ENCODE data around the gene TMCO4.

Gene TMCO4

GRCh38 chr1:19710825-19711611 lies 88.7 kb downstream of the TMCO4 start:
- no peaks in the 10 kb centered on the region for H3K9me3 ChIP-seq (ENCODE audit: control insufficient read depth in 5 of 5, low read length in 5 of 5)
- peaks cover 5 to 22% (median 10%) of the 10 kb centered on the region in 5 donors for H3K36me3 ChIP-seq (ENCODE audit: control insufficient read depth in 5 of 5, insufficient read depth in 5 of 5, low read length in 5 of 5)
- no peak overlapping the region for H3K27ac ChIP-seq (ENCODE audit: low read depth, low read length)
- peaks cover 0 to 5% (median 0%) of the 10 kb centered on the region in 5 donors for H3K4me1 ChIP-seq (ENCODE audit: control insufficient read depth in 5 of 5, insufficient read depth in 5 of 5, low read length in 5 of 5)
- no peaks in the 10 kb centered on the region for H3K27me3 ChIP-seq (ENCODE audit: control insufficient read depth in 5 of 5, insufficient read depth in 4 of 5, low read length in 5 of 5)
- H3K4me3 ChIP-seq (ENCODE audit: low read depth in 1 of 5, low read length in 5 of 5), result no peak overlapping the region
- no peak overlapping the region for H3K9ac ChIP-seq (ENCODE audit: low read length in 5 of 5)

DNA sequence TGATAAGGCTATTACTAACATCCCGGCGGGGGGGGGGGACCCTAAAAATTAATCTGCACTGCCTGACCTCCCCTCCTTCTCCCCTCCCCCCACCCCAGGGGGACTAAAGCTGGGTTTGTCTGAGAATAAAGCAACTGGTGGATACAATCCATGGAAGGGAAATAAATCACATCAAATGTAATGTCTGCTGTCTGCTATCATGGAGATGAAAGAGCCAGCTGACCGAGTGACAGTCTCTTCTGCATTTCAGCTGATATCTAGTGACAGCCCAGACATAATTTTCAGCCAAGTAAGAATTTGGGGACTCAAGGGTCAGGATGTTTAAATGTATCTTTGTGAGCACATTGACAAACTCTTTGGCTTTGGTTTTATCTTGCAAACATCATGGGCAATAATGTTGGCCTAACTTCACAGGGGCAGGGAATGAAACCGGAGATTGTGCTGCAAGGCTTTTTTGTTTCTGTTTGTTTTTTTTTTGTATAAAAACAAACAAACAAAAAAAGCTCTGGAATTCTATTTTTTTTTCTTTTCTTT lies 90.4 kb downstream of the TMCO4 start:
- Histone ChIP-seq H3K27me3 (ENCODE audit: control insufficient read depth in 5 of 5, insufficient read depth in 4 of 5, low read length in 5 of 5) (no peaks in the 10 kb centered on the region), H3K4me1 (ENCODE audit: control insufficient read depth in 5 of 5, insufficient read depth in 5 of 5, low read length in 5 of 5) (peaks cover 0 to 5% (median 4%) of the 10 kb centered on the region in 5 donors), H3K36me3 (ENCODE audit: control insufficient read depth in 5 of 5, insufficient read depth in 5 of 5, low read length in 5 of 5) (peaks cover 5 to 22% (median 10%) of the 10 kb centered on the region in 5 donors), H3K4me3 (ENCODE audit: low read depth in 1 of 5, low read length in 5 of 5) (no peak overlapping the region), H3K9me3 (ENCODE audit: control insufficient read depth in 5 of 5, low read length in 5 of 5) (no peaks in the 10 kb centered on the region), H3K9ac (ENCODE audit: low read length in 5 of 5) (no peak overlapping the region), H3K27ac (ENCODE audit: low read depth, low read length) (no peak overlapping the region)

DNA sequence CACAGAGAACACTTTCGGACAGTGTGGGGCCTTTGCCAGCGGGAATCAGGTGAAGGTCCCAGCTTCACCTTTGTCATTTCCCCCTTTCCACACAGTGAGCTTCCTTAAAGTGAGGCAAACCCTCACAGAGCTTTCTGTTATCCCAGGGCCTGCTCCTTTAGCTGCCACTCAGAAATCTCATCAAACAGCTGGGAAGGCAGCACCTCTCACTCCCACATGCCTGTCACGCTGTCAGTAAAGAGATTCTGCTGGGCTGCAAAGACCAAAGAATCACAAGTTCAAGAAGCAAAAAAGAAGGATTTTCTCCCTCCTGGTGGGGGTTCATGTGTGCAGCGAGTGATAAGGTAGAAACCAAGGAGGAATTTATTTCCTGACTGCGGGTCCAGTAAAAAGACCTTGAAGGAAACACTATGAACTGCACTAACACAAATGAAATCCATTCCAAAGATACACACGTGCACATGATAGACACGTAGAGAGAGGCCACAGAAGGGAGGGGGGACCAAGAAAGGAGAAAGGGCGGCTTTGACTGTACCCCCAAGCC lies 91.1 kb downstream of the TMCO4 start:
- Histone ChIP-seq H3K27ac (ENCODE audit: low read depth, low read length) (no peak overlapping the region), H3K36me3 (ENCODE audit: control insufficient read depth in 5 of 5, insufficient read depth in 5 of 5, low read length in 5 of 5) (peaks cover 5 to 22% (median 10%) of the 10 kb centered on the region in 5 donors), H3K27me3 (ENCODE audit: control insufficient read depth in 5 of 5, insufficient read depth in 4 of 5, low read length in 5 of 5) (no peaks in the 10 kb centered on the region), H3K9me3 (ENCODE audit: control insufficient read depth in 5 of 5, low read length in 5 of 5) (no peaks in the 10 kb centered on the region), H3K9ac (ENCODE audit: low read length in 5 of 5) (no peak overlapping the region), H3K4me3 (ENCODE audit: low read depth in 1 of 5, low read length in 5 of 5) (no peak overlapping the region), H3K4me1 (ENCODE audit: control insufficient read depth in 5 of 5, insufficient read depth in 5 of 5, low read length in 5 of 5) (peaks cover 0 to 7% (median 6%) of the 10 kb centered on the region in 5 donors)

DNA sequence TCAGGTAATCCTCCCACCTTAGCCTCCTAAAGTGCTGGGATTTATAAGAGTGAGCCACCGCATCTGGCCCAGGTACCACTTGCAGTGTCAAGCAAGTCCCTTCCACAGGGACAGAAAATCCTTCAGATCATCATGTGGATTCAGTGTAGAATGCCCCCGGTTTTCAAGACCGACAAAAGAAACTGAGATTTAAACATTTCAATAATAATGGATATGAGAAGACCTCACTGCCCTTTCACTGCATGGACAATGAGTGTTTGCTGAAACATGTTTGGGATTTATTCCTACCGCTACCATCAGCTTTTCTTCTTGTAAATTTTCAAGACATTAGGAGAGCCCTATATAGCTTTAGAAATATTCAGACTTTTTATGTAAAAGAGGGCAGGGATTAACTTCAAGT lies 93.6 kb downstream of the TMCO4 start:
- peaks cover 0 to 17% (median 5%) of the 10 kb centered on the region in 5 donors for H3K36me3 ChIP-seq (ENCODE audit: control insufficient read depth in 5 of 5, insufficient read depth in 5 of 5, low read length in 5 of 5)
- no peak overlapping the region for H3K9ac ChIP-seq (ENCODE audit: low read length in 5 of 5)
- H3K4me1 ChIP-seq (ENCODE audit: control insufficient read depth in 5 of 5, insufficient read depth in 5 of 5, low read length in 5 of 5), result peaks cover 0 to 7% (median 6%) of the 10 kb centered on the region in 5 donors
- no peaks in the 10 kb centered on the region for H3K27me3 ChIP-seq (ENCODE audit: control insufficient read depth in 5 of 5, insufficient read depth in 4 of 5, low read length in 5 of 5)
- no peak overlapping the region for H3K4me3 ChIP-seq (ENCODE audit: low read depth in 1 of 5, low read length in 5 of 5)
- H3K27ac ChIP-seq (ENCODE audit: low read depth, low read length), result no peak overlapping the region
- H3K9me3 ChIP-seq (ENCODE audit: control insufficient read depth in 5 of 5, low read length in 5 of 5), result no peaks in the 10 kb centered on the region

GRCh38 chr1:19705464-19705863 lies 94.3 kb downstream of the TMCO4 start:
- Histone ChIP-seq H3K4me3 (ENCODE audit: low read depth in 1 of 5, low read length in 5 of 5) (no peak overlapping the region), H3K9me3 (ENCODE audit: control insufficient read depth in 5 of 5, low read length in 5 of 5) (no peaks in the 10 kb centered on the region), H3K27me3 (ENCODE audit: control insufficient read depth in 5 of 5, insufficient read depth in 4 of 5, low read length in 5 of 5) (no peaks in the 10 kb centered on the region), H3K4me1 (ENCODE audit: control insufficient read depth in 5 of 5, insufficient read depth in 5 of 5, low read length in 5 of 5) (peaks cover 0 to 7% (median 6%) of the 10 kb centered on the region in 5 donors), H3K27ac (ENCODE audit: low read depth, low read length) (no peak overlapping the region), H3K9ac (ENCODE audit: low read length in 5 of 5) (no peak overlapping the region), H3K36me3 (ENCODE audit: control insufficient read depth in 5 of 5, insufficient read depth in 5 of 5, low read length in 5 of 5) (peaks cover 0 to 21% (median 9%) of the 10 kb centered on the region in 5 donors)

- peaks cover 2 to 27% (median 19%) of the 10 kb centered on the region in 5 donors for H3K36me3 ChIP-seq (ENCODE audit: control insufficient read depth in 5 of 5, insufficient read depth in 5 of 5, low read length in 5 of 5)
- no peak overlapping the region for H3K9ac ChIP-seq (ENCODE audit: low read length in 5 of 5)
- peaks cover 0 to 7% (median 6%) of the 10 kb centered on the region in 5 donors for H3K4me1 ChIP-seq (ENCODE audit: control insufficient read depth in 5 of 5, insufficient read depth in 5 of 5, low read length in 5 of 5)
- H3K27ac ChIP-seq (ENCODE audit: low read depth, low read length), result no peak overlapping the region
- H3K9me3 ChIP-seq (ENCODE audit: control insufficient read depth in 5 of 5, low read length in 5 of 5), result no peaks in the 10 kb centered on the region
- H3K4me3 ChIP-seq (ENCODE audit: low read depth in 1 of 5, low read length in 5 of 5), result no peak overlapping the region
- H3K27me3 ChIP-seq (ENCODE audit: control insufficient read depth in 5 of 5, insufficient read depth in 4 of 5, low read length in 5 of 5), result no peaks in the 10 kb centered on the region
Measured at GRCh38 chr1:19704247-19705113, 95.2 kb downstream of the TMCO4 start.

DNA sequence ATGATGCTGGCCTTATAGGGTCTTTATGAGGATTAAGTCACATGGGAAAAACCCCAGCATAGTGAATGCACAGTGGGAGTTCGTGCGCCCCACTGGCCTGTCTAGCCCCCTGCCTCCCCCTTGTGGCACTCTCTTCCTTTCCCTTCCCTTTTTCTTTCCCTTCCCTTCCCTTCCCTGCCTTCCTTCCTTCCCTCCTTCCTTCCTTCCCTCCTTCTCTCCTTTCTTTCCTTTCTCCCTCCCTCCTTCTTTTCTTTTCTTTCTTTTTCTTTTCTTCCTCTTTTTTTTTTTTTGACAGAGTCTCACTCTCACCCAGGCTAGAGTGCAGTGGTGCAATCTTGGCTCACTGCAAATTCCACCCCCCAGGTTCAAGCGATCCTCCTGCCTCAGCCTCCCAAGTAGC lies 96.4 kb downstream of the TMCO4 start:
- H3K4me3 ChIP-seq (ENCODE audit: low read depth in 1 of 5, low read length in 5 of 5), result no peak overlapping the region
- H3K27me3 ChIP-seq (ENCODE audit: control insufficient read depth in 5 of 5, insufficient read depth in 4 of 5, low read length in 5 of 5), result no peaks in the 10 kb centered on the region
- H3K36me3 ChIP-seq (ENCODE audit: control insufficient read depth in 5 of 5, insufficient read depth in 5 of 5, low read length in 5 of 5), result peaks cover 2 to 36% (median 21%) of the 10 kb centered on the region in 5 donors
- H3K9me3 ChIP-seq (ENCODE audit: control insufficient read depth in 5 of 5, low read length in 5 of 5), result no peaks in the 10 kb centered on the region
- peaks cover 0 to 7% (median 6%) of the 10 kb centered on the region in 5 donors for H3K4me1 ChIP-seq (ENCODE audit: control insufficient read depth in 5 of 5, insufficient read depth in 5 of 5, low read length in 5 of 5)
- no peak overlapping the region for H3K27ac ChIP-seq (ENCODE audit: low read depth, low read length)
- H3K9ac ChIP-seq (ENCODE audit: low read length in 5 of 5), result no peak overlapping the region

DNA sequence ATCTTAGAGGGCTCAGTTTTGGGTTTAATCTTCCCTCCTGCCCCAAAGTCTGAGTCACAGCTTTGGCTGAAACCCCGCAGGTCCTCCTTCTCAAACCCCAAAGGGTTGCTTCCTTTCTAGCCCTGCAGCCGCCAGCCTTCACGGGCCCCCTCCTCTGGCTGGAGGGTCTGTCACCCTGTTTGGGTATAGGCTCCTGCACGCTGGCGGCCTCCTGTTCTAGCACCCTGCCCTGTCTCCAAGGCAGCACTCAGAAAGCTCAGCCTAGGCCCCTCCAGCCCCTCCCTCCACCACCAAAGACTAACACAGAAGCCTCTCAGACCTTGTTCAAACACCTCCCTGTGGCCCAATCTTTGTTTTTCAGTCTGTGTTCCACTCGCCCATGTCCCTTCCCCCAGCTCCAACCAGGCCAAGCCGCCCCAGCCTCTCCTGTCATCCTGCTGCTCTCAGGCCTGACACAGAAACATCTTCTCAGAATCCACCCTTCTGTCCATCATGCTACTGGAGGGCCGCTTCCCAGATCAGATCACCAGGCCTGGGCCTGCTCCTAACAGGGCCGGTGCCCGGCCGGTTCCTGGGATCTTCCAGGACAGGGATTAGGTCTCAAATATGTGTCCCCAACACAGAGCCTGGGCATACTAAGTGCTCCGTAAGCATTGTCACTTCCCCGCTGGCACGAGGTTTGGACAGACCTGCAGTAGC lies 99.5 kb downstream of the TMCO4 start:
- Histone ChIP-seq H3K4me1 (ENCODE audit: control insufficient read depth in 5 of 5, insufficient read depth in 5 of 5, low read length in 5 of 5) (peaks cover 0 to 7% (median 6%) of the 10 kb centered on the region in 5 donors), H3K36me3 (ENCODE audit: control insufficient read depth in 5 of 5, insufficient read depth in 5 of 5, low read length in 5 of 5) (peaks cover 2 to 51% (median 33%) of the 10 kb centered on the region in 5 donors), H3K27ac (ENCODE audit: low read depth, low read length) (no peak overlapping the region), H3K4me3 (ENCODE audit: low read depth in 1 of 5, low read length in 5 of 5) (no peak overlapping the region), H3K27me3 (ENCODE audit: control insufficient read depth in 5 of 5, insufficient read depth in 4 of 5, low read length in 5 of 5) (no peaks in the 10 kb centered on the region), H3K9ac (ENCODE audit: low read length in 5 of 5) (no peak overlapping the region), H3K9me3 (ENCODE audit: control insufficient read depth in 5 of 5, low read length in 5 of 5) (no peaks in the 10 kb centered on the region)

- Histone ChIP-seq H3K4me3 (ENCODE audit: low read depth in 1 of 5, low read length in 5 of 5) (no peak overlapping the region), H3K4me1 (ENCODE audit: control insufficient read depth in 5 of 5, insufficient read depth in 5 of 5, low read length in 5 of 5) (no peaks in the 10 kb centered on the region), H3K9ac (ENCODE audit: low read length in 5 of 5) (no peak overlapping the region), H3K36me3 (ENCODE audit: control insufficient read depth in 5 of 5, insufficient read depth in 5 of 5, low read length in 5 of 5) (peaks cover 2 to 71% (median 52%) of the 10 kb centered on the region in 5 donors), H3K27ac (ENCODE audit: low read depth, low read length) (no peak overlapping the region), H3K27me3 (ENCODE audit: control insufficient read depth in 5 of 5, insufficient read depth in 4 of 5, low read length in 5 of 5) (no peaks in the 10 kb centered on the region), H3K9me3 (ENCODE audit: control insufficient read depth in 5 of 5, low read length in 5 of 5) (no peaks in the 10 kb centered on the region)
Measured at GRCh38 chr1:19698181-19698580, 101.5 kb downstream of the TMCO4 start.
